CD14-positive monocyte (primary cell): ENCODE measurements around the gene RPS15. TPM values are rescaled to one million over a fixed set of nuclear protein-coding genes. Genes with fewer than 3 reads are reported as not detected.

ENCODE experiments used
- DNase-seq, 3 donors: peaks; one replicate each; pipeline ENCODE4 v3.0.0-alpha.2; 2011 to 2022
- H2AFZ ChIP-seq: 2 replicates; pipeline ENCODE4 v1.6.0; 2012; ENCODE audit warnings: mild to moderate bottlenecking, low read depth, low read length, inconsistent platforms; ENCODE audit not compliant: insufficient read depth, poor library complexity, severe bottlenecking
- H3K27ac ChIP-seq, 2 donors: 1 replicate in 1 of 2; 2 replicates in 1 of 2; pipeline ENCODE4 v1.5.1; 2012 to 2013; ENCODE audit warnings: low read length in 2 of 2, control low read depth in 1 of 2, inconsistent platforms in 1 of 2, low read depth in 1 of 2, mild to moderate bottlenecking in 1 of 2
- H3K27me3 ChIP-seq, 2 donors: one replicate each; pipeline versions ENCODE4 v1.6.0 to v1.6.1; 2011 to 2013; ENCODE audit warnings: low read length in 2 of 2; ENCODE audit not compliant: control insufficient read depth in 2 of 2, insufficient read depth in 2 of 2
- H3K36me3 ChIP-seq, 2 donors: replicated peaks in 1 of 2; 1 replicate in 1 of 2; 2 replicates in 1 of 2; pipeline versions ENCODE4 v1.5.1 to v1.6.1; 2012 to 2013; ENCODE audit warnings: low read length in 2 of 2, control low read depth in 1 of 2, inconsistent platforms in 1 of 2, mild to moderate bottlenecking in 1 of 2; ENCODE audit not compliant: insufficient read depth in 2 of 2, control insufficient read depth in 1 of 2
- H3K4me1 ChIP-seq, 2 donors: 1 replicate in 1 of 2; 2 replicates in 1 of 2; pipeline versions ENCODE4 v1.5.1 to v1.6.1; 2012 to 2013; ENCODE audit warnings: low read length in 2 of 2, control low read depth in 1 of 2, inconsistent platforms in 1 of 2, mild to moderate bottlenecking in 1 of 2, moderate library complexity in 1 of 2; ENCODE audit not compliant: insufficient read depth in 2 of 2, control insufficient read depth in 1 of 2
- H3K4me2 ChIP-seq: replicated peaks from 2 replicates; pipeline ENCODE3; 2012; ENCODE audit warnings: low read length, moderate library complexity, mild to moderate bottlenecking; ENCODE audit not compliant: poor library complexity, severe bottlenecking; ENCODE audit errors: extremely low read depth
- H3K4me3 ChIP-seq, 3 experiments: fragments of 200-600 bp in 1 of 3; sonication (generic) in 1 of 3; replicated peaks in 1 of 3; 1 replicate in 2 of 3; 2 replicates in 1 of 3; pipeline ENCODE4 v1.5.1; 2011 to 2013; ENCODE audit warnings: low read length in 3 of 3, mild to moderate bottlenecking in 3 of 3, control low read depth in 2 of 3, low read depth in 2 of 3, inconsistent platforms in 1 of 3, moderate library complexity in 1 of 3
- H3K79me2 ChIP-seq: 2 replicates; pipeline ENCODE4 v1.6.0; 2012; ENCODE audit warnings: mild to moderate bottlenecking, control low read depth, inconsistent platforms, low read length, moderate library complexity; ENCODE audit not compliant: insufficient read depth
- H3K9ac ChIP-seq: 2 replicates; pipeline ENCODE4 v1.6.0; 2017; ENCODE audit warnings: low read length, mild to moderate bottlenecking; ENCODE audit not compliant: insufficient read depth, poor library complexity, severe bottlenecking
- H3K9me3 ChIP-seq, 2 donors: replicated peaks in 1 of 2; 1 replicate in 1 of 2; 2 replicates in 1 of 2; pipeline versions ENCODE4 v1.5.1 to v1.6.1; 2012 to 2013; ENCODE audit warnings: low read length in 2 of 2, control low read depth in 1 of 2; ENCODE audit not compliant: control insufficient read depth in 1 of 2, insufficient read depth in 1 of 2
- H4K20me1 ChIP-seq: 2 replicates; pipeline ENCODE4 v1.6.0; 2012; ENCODE audit warnings: mild to moderate bottlenecking, low read length, control low read depth, moderate library complexity; ENCODE audit not compliant: insufficient read depth
- H3K27ac Mint-ChIP-seq, 7 donors: one replicate each; pipeline ENCODE4 v1.8.0; 2020; ENCODE audit warnings: mild to moderate bottlenecking in 7 of 7, mixed read lengths in 7 of 7, moderate library complexity in 6 of 7, inconsistent platforms in 2 of 7
- H3K27me3 Mint-ChIP-seq, 3 donors: one replicate each; pipeline ENCODE4 v1.8.0; 2021 to 2022; ENCODE audit warnings: low read depth in 3 of 3, mild to moderate bottlenecking in 3 of 3, mixed read lengths in 3 of 3, moderate library complexity in 3 of 3, inconsistent platforms in 1 of 3
- H3K36me3 Mint-ChIP-seq, 2 donors: one replicate each; pipeline ENCODE4 v1.8.0; 2020; ENCODE audit warnings: mixed read lengths in 2 of 2, inconsistent platforms in 1 of 2, mild to moderate bottlenecking in 1 of 2
- H3K4me1 Mint-ChIP-seq: one replicate; pipeline ENCODE4 v1.8.0; 2020; ENCODE audit warnings: mild to moderate bottlenecking, mixed read lengths
- H3K4me3 Mint-ChIP-seq, 2 donors: one replicate each; pipeline ENCODE4 v1.8.0; 2020; ENCODE audit warnings: mild to moderate bottlenecking in 2 of 2, mixed read lengths in 2 of 2, moderate library complexity in 1 of 2
- H3K9me3 Mint-ChIP-seq, 7 donors: one replicate each; pipeline ENCODE4 v1.8.0; 2020 to 2022; ENCODE audit warnings: mixed read lengths in 7 of 7, mild to moderate bottlenecking in 6 of 7, moderate library complexity in 6 of 7, inconsistent platforms in 2 of 7
- CTCF ChIP-seq: fragments of 200-600 bp; IDR thresholded peaks from one replicate; pipeline ENCODE4 v1.8.0; 2022; ENCODE audit warnings: antibody characterized with exemption, mild to moderate bottlenecking
- WGBS: methylation state at CpG from one replicate; pipeline ENCODE4 v1.1.5; 2013; ENCODE audit warnings: missing lambda C conversion rate; ENCODE audit not compliant: insufficient coverage; 5-methylcytosine and 5-hydroxymethylcytosine counted together
- intact Hi-C, 2 donors: fragments of 100-400 bp; cut with micrococcal nuclease; formaldehyde crosslinking; loops; one replicate each; pipeline versions ENCODE4 v1.15.0 to v1.15.1; 2023
- polyA plus RNA-seq, 3 donors: library from polyadenylated mRNA; depleted of rRNA in 1 of 3; unstranded in 2 of 3; stranded (reverse) in 1 of 3; fragments of 300-500 nt in 2 of 3; fragments of >200 nt in 1 of 3; fragmentation: Illumina TruSeq in 2 of 3; gene quantifications; 1 replicate in 2 of 3; 2 replicates in 1 of 3; pipeline ENCODE4 v1.2.3, GENCODE V29; 2012 to 2021

Gene RPS15
- polyA plus RNA-seq, 3 donors, result 1,318 to 3,451 (median 1,526) TPM

- Histone ChIP-seq H4K20me1 (peaks cover 95% of the 10 kb centered on the region), H2AFZ (no peak overlapping the region), H3K27me3 (peaks cover 52 to 63% of the 10 kb centered on the region in 2 donors), H3K4me1 (peaks cover 25 to 32% of the 10 kb centered on the region in 2 donors), H3K4me3 (peak overlapping the region in 2 of 3 experiments; percentile 2 to 61), H3K27ac (no peak overlapping the region), H3K9me3 (peaks cover 8 to 17% of the 10 kb centered on the region in 2 donors), H3K36me3 (peaks cover 14 to 15% of the 10 kb centered on the region in 2 donors), H3K9ac (peak overlapping the region; percentile 36), H3K79me2 (peaks cover 6% of the 10 kb centered on the region), H3K4me2 (peak overlapping the region; percentile 63)
- 9% methylated on average over 28 of the region's 28 CpGs for WGBS
- Mint-ChIP-seq H3K9me3 (peaks cover 0 to 19% (median 2%) of the 10 kb centered on the region in 7 donors), H3K4me1 (peaks cover 19% of the 10 kb centered on the region), H3K27me3 (peaks cover 39 to 80% (median 59%) of the 10 kb centered on the region in 3 donors), H3K4me3 (peak overlapping the region in 1 of 2 donors; percentile 85), H3K27ac (no peak overlapping the region), H3K36me3 (peaks cover 11 to 19% of the 10 kb centered on the region in 2 donors)
- intact Hi-C loops, result no loop called here
- DNase-seq, result no peak
- TF ChIP-seq CTCF, result peak; percentile 15
These were observed 32.9 kb downstream of the RPS15 start for GRCh38 chr19:1471010-1471514.

- H3K4me2 ChIP-seq, result peak overlapping the region; percentile 63
- H3K4me3 Mint-ChIP-seq, result peak overlapping the region in 1 of 2 donors; percentile 85
These were observed 33.4 kb downstream of the RPS15 start for GRCh38 chr19:1471515-1472160.

More at GRCh38 chr19:1471515-1472160, 33.4 kb downstream of the RPS15 start:
- Histone ChIP-seq H3K9ac (no peak overlapping the region), H4K20me1 (peaks cover 95% of the 10 kb centered on the region), H3K79me2 (peaks cover 11% of the 10 kb centered on the region), H3K27ac (no peak overlapping the region), H3K4me1 (peaks cover 25 to 32% of the 10 kb centered on the region in 2 donors), H2AFZ (no peak overlapping the region), H3K4me3 (peak overlapping the region in 2 of 3 experiments; percentile 2 to 61), H3K36me3 (peaks cover 18 to 20% of the 10 kb centered on the region in 2 donors), H3K27me3 (peaks cover 46 to 58% of the 10 kb centered on the region in 2 donors), H3K9me3 (peaks cover 8 to 13% of the 10 kb centered on the region in 2 donors)
- H3K9me3 Mint-ChIP-seq, result peaks cover 0 to 19% (median 2%) of the 10 kb centered on the region in 7 donors
- H3K36me3 Mint-ChIP-seq, result peaks cover 16 to 24% of the 10 kb centered on the region in 2 donors
- H3K27me3 Mint-ChIP-seq, result peaks cover 35 to 74% (median 53%) of the 10 kb centered on the region in 3 donors
- H3K4me1 Mint-ChIP-seq, result peaks cover 22% of the 10 kb centered on the region
- no peak for TF ChIP-seq CTCF
- intact Hi-C loops, result no loop called here
- no peak for DNase-seq
- no peak overlapping the region for H3K27ac Mint-ChIP-seq
- WGBS, result 37% methylated on average over 18 of the region's 24 CpGs
